Measurements from ENCODE around the gene OR2V2. TPM values are rescaled to one million over a fixed set of nuclear protein-coding genes. Genes with fewer than 3 reads are reported as not detected.
A peak's percentile ranks its signal among the peaks of the same experiment; 100 is the strongest.
"Not testable (repeated sequence)": the region's sequence is repeated elsewhere in the genome, so short reads cannot be mapped to it uniquely, and the experiment has no call there.

Gene OR2V2
- total RNA-seq, 1 experiment from 2014 or later, result not detected

- Histone ChIP-seq H4K20me1 (ENCODE audit: insufficient read depth, low read depth, low read length) (no peaks in the 10 kb centered on the region), H3K9me3 (ENCODE audit: low read length) (no peaks in the 10 kb centered on the region), H3K9me2 (replicated peaks; ENCODE audit: insufficient read depth, low read length) (no peaks in the 10 kb centered on the region), H3K9ac (ENCODE audit: low read length) (peak overlapping the region; percentile 43; the same call in 1 of the 2 replicates), H3K4me1 (ENCODE audit: low read length) (peaks cover 10% of the 10 kb centered on the region), H3K36me3 (ENCODE audit: insufficient read depth, low read length) (no peaks in the 10 kb centered on the region), H2AFZ (ENCODE audit: low read length) (peak overlapping the region; percentile 87; the same call in 1 of the 2 replicates), H3K79me2 (ENCODE audit: low read length) (no peaks in the 10 kb centered on the region), H3K27ac (ENCODE audit: low read length) (no peak overlapping the region), H3K4me3 (ENCODE audit: low read length) (peak overlapping the region; percentile 35; the same call in 1 of the 2 replicates), H3K4me2 (ENCODE audit: low read depth, low read length, poor library complexity, severe bottlenecking) (peak overlapping the region; percentile 56), H3K27me3 (ENCODE audit: low read length) (no peaks in the 10 kb centered on the region)
- DNase-seq, result peak; percentile 76
Measured at GRCh38 chr5:181173420-181174342, 26.3 kb downstream of the OR2V2 start.

GRCh38 chr5:181176254-181176952 is 29.0 kb downstream of the OR2V2 start:
- no peaks in the 10 kb centered on the region for H4K20me1 ChIP-seq (ENCODE audit: insufficient read depth, low read depth, low read length)
- no peak for DNase-seq
- H3K9me2 ChIP-seq (replicated peaks; ENCODE audit: insufficient read depth, low read length), result no peaks in the 10 kb centered on the region
- no peak overlapping the region for H3K4me2 ChIP-seq (ENCODE audit: low read depth, low read length, poor library complexity, severe bottlenecking)
- no peaks in the 10 kb centered on the region for H3K27me3 ChIP-seq (ENCODE audit: low read length)
- no peaks in the 10 kb centered on the region for H3K36me3 ChIP-seq (ENCODE audit: insufficient read depth, low read length)
- H2AFZ ChIP-seq (ENCODE audit: low read length), result no peak overlapping the region
- H3K79me2 ChIP-seq (ENCODE audit: low read length), result no peaks in the 10 kb centered on the region
- peaks cover 10% of the 10 kb centered on the region for H3K4me1 ChIP-seq (ENCODE audit: low read length)
- no peak overlapping the region for H3K9ac ChIP-seq (ENCODE audit: low read length)
- H3K27ac ChIP-seq (ENCODE audit: low read length), result no peak overlapping the region
- no peak overlapping the region for H3K4me3 ChIP-seq (ENCODE audit: low read length)
- H3K9me3 ChIP-seq (ENCODE audit: low read length), result no peaks in the 10 kb centered on the region

DNA sequence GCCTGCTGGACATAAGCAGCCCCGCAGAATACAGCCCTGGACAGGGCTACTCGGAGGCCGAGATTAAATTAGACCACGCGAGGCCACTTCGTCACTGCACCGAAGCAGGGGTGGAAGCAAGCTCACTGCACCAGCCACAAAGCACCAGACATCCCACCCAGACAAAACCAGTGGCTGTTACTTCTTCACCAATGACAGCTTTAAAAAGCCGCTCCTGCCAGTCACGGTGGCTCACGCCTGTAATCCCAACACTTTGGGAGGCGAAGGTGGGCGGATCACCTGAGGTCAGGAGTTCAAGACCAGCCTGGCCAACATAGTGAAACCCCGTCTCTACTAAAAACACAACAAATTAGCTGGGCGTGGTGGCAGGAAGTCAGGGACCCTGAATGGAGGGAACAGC is 30.2 kb downstream of the OR2V2 start:
- not testable (repeated sequence) for H3K36me3 ChIP-seq (ENCODE audit: insufficient read depth, low read length); H3K79me2 ChIP-seq (ENCODE audit: low read length); H4K20me1 ChIP-seq (ENCODE audit: insufficient read depth, low read depth, low read length); H2AFZ ChIP-seq (ENCODE audit: low read length); H3K9ac ChIP-seq (ENCODE audit: low read length); H3K27me3 ChIP-seq (ENCODE audit: low read length); H3K9me2 ChIP-seq (replicated peaks; ENCODE audit: insufficient read depth, low read length); DNase-seq; H3K4me2 ChIP-seq (ENCODE audit: low read depth, low read length, poor library complexity, severe bottlenecking); H3K4me3 ChIP-seq (ENCODE audit: low read length); H3K9me3 ChIP-seq (ENCODE audit: low read length); H3K27ac ChIP-seq (ENCODE audit: low read length)
- peaks cover 13% of the 10 kb centered on the region for H3K4me1 ChIP-seq (ENCODE audit: low read length)

DNA sequence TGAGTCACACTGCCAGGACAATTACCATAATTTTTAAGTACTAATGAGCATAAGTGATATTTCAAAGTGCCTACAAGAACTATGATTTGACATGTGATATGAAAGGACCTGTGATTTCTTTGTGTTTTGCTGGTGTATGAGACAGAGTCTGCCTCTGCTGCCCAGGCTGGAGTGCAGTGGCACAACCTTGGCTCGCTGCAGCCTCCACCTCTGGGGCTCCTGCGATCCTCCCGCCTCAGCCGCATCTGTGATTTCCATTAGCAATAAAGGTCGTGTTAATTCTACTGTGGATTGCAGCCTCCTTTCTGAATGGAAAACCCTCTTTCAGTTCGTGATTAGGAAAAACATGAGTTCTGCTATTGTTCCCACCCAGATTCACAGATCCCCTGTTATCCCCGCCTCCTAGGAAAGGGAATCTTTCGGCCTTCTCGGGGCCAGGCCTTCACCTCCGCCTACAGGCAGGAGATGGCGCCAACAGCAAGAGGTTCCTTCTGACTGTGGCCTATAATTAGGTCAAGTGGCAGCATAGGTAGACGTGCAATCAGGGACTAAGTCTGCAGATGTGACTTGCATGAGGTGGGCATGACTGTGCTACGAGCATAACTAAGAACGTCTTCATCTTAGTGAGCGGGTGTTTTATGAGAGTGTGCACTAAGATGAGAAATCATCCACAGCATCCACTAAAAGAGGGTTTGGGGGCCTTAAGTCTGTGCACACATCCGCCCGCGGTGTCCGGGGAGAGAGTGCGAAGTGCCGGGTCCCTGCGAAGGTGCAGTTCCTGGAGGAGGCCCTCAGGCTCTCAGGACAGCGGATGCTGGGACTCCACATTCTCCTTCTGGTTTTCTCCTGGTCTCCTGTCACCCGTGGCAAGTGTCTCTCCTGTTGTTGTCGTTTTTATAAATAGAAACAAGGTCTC is 34.5 kb downstream of the OR2V2 start:
- no peaks in the 10 kb centered on the region for H3K27me3 ChIP-seq (ENCODE audit: low read length)
- H2AFZ ChIP-seq (ENCODE audit: low read length), result no peak overlapping the region

GRCh38 chr5:181182651-181183050 is 35.3 kb downstream of the OR2V2 start:
- Histone ChIP-seq H3K9me3 (ENCODE audit: low read length) (no peaks in the 10 kb centered on the region), H3K27ac (ENCODE audit: low read length) (no peak overlapping the region), H4K20me1 (ENCODE audit: insufficient read depth, low read depth, low read length) (no peaks in the 10 kb centered on the region), H3K4me2 (ENCODE audit: low read depth, low read length, poor library complexity, severe bottlenecking) (no peak overlapping the region), H3K4me1 (ENCODE audit: low read length) (peaks cover 21% of the 10 kb centered on the region), H3K27me3 (ENCODE audit: low read length) (no peaks in the 10 kb centered on the region), H3K9ac (ENCODE audit: low read length) (no peak overlapping the region), H3K9me2 (replicated peaks; ENCODE audit: insufficient read depth, low read length) (no peaks in the 10 kb centered on the region), H3K4me3 (ENCODE audit: low read length) (no peak overlapping the region), H3K36me3 (ENCODE audit: insufficient read depth, low read length) (no peaks in the 10 kb centered on the region), H3K79me2 (ENCODE audit: low read length) (no peaks in the 10 kb centered on the region), H2AFZ (ENCODE audit: low read length) (no peak overlapping the region)
- DNase-seq, result no peak

More for the DNA sequence above, 34.5 kb downstream of the OR2V2 start:
- Histone ChIP-seq H3K9me3 (ENCODE audit: low read length) (no peaks in the 10 kb centered on the region), H3K4me3 (ENCODE audit: low read length) (no peak overlapping the region), H3K79me2 (ENCODE audit: low read length) (no peaks in the 10 kb centered on the region), H3K9ac (ENCODE audit: low read length) (no peak overlapping the region), H3K27ac (ENCODE audit: low read length) (no peak overlapping the region), H3K4me2 (ENCODE audit: low read depth, low read length, poor library complexity, severe bottlenecking) (no peak overlapping the region), H3K36me3 (ENCODE audit: insufficient read depth, low read length) (no peaks in the 10 kb centered on the region), H4K20me1 (ENCODE audit: insufficient read depth, low read depth, low read length) (no peaks in the 10 kb centered on the region), H3K4me1 (ENCODE audit: low read length) (peaks cover 19% of the 10 kb centered on the region), H3K9me2 (replicated peaks; ENCODE audit: insufficient read depth, low read length) (no peaks in the 10 kb centered on the region)
- DNase-seq, result peak; percentile 88

DNA sequence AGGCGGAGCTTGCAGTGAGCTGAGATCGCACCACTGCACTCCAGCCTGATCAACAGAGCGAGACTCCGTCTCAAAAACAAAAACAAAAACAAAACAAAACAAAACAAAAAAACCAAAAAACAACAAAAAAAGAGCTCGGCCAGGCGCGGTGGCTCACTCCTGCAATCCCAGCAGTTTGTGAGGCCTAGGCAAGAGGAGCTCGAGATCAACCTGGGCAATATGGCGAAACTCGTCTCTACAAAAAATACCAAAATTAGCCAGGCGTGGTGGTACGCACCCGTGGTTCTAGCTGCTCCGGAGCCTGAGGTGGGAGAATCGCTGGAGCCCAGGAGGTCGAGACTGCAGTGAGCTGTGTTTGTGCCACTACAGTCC is 37.4 kb downstream of the OR2V2 start:
- no peaks in the 10 kb centered on the region for H3K27me3 ChIP-seq (ENCODE audit: low read length)
- H3K9ac ChIP-seq (ENCODE audit: low read length), result peak overlapping the region; percentile 72
- no peaks in the 10 kb centered on the region for H3K9me2 ChIP-seq (replicated peaks; ENCODE audit: insufficient read depth, low read length)
- no peaks in the 10 kb centered on the region for H4K20me1 ChIP-seq (ENCODE audit: insufficient read depth, low read depth, low read length)
- H2AFZ ChIP-seq (ENCODE audit: low read length), result peak overlapping the region; percentile 96
- H3K79me2 ChIP-seq (ENCODE audit: low read length), result no peaks in the 10 kb centered on the region
- H3K9me3 ChIP-seq (ENCODE audit: low read length), result no peaks in the 10 kb centered on the region
- peak; percentile 60 for DNase-seq
- H3K4me1 ChIP-seq (ENCODE audit: low read length), result peaks cover 30% of the 10 kb centered on the region
- H3K27ac ChIP-seq (ENCODE audit: low read length), result peak overlapping the region; percentile 63
- H3K36me3 ChIP-seq (ENCODE audit: insufficient read depth, low read length), result no peaks in the 10 kb centered on the region
- peak overlapping the region; percentile 65; the same call in 1 of the 2 replicates for H3K4me3 ChIP-seq (ENCODE audit: low read length)
- peak overlapping the region; percentile 84 for H3K4me2 ChIP-seq (ENCODE audit: low read depth, low read length, poor library complexity, severe bottlenecking)

- no peaks in the 10 kb centered on the region for H3K9me3 ChIP-seq (ENCODE audit: low read length)
- no peaks in the 10 kb centered on the region for H3K27me3 ChIP-seq (ENCODE audit: low read length)
- H4K20me1 ChIP-seq (ENCODE audit: insufficient read depth, low read depth, low read length), result no peaks in the 10 kb centered on the region
- H2AFZ ChIP-seq (ENCODE audit: low read length), result no peak overlapping the region
- H3K9me2 ChIP-seq (replicated peaks; ENCODE audit: insufficient read depth, low read length), result no peaks in the 10 kb centered on the region
- no peak overlapping the region for H3K27ac ChIP-seq (ENCODE audit: low read length)
- H3K36me3 ChIP-seq (ENCODE audit: insufficient read depth, low read length), result no peaks in the 10 kb centered on the region
- H3K4me3 ChIP-seq (ENCODE audit: low read length), result no peak overlapping the region
- DNase-seq, result no peak
- peaks cover 35% of the 10 kb centered on the region for H3K4me1 ChIP-seq (ENCODE audit: low read length)
- peak overlapping the region; percentile 84 for H3K4me2 ChIP-seq (ENCODE audit: low read depth, low read length, poor library complexity, severe bottlenecking)
- no peaks in the 10 kb centered on the region for H3K79me2 ChIP-seq (ENCODE audit: low read length)
- no peak overlapping the region for H3K9ac ChIP-seq (ENCODE audit: low read length)
Measured at GRCh38 chr5:181185560-181185959, 38.2 kb downstream of the OR2V2 start.

Measured in Karpas-422 (cell line).